Trophoblast cell (in vitro differentiated cells and primary cell): ENCODE results near the gene ULK4.

Experiments
- DNase-seq, 2 donors: peaks; one replicate each; pipeline ENCODE4 v3.0.0-alpha.2; 2016
- H2AFZ ChIP-seq: 2 replicates; pipeline ENCODE4 v1.6.1; 2013; ENCODE audit warnings: low read length, moderate library complexity, mild to moderate bottlenecking; ENCODE audit not compliant: insufficient read depth, poor library complexity
- H2AK5ac ChIP-seq: 2 replicates; pipeline ENCODE4 v1.6.1; 2013; ENCODE audit warnings: mild to moderate bottlenecking, low read length
- H2BK120ac ChIP-seq: 2 replicates; pipeline ENCODE4 v1.6.1; 2013; ENCODE audit warnings: low read length, mild to moderate bottlenecking, moderate library complexity; ENCODE audit not compliant: insufficient read depth, poor library complexity
- H2BK12ac ChIP-seq: 2 replicates; pipeline ENCODE4 v1.6.1; 2013; ENCODE audit warnings: mild to moderate bottlenecking, low read length, moderate library complexity
- H2BK5ac ChIP-seq: 2 replicates; pipeline ENCODE4 v1.6.1; 2013; ENCODE audit warnings: low read length, low read depth, moderate library complexity, mild to moderate bottlenecking; ENCODE audit not compliant: poor library complexity
- H3K14ac ChIP-seq: 2 replicates; pipeline ENCODE4 v1.6.1; 2013; ENCODE audit warnings: mild to moderate bottlenecking, low read length
- H3K18ac ChIP-seq: 2 replicates; pipeline ENCODE4 v1.6.1; 2013; ENCODE audit warnings: mild to moderate bottlenecking, low read length
- H3K23ac ChIP-seq: 2 replicates; pipeline ENCODE4 v1.6.1; 2013; ENCODE audit warnings: low read length
- H3K27ac ChIP-seq: 2 replicates; pipeline ENCODE4 v1.5.1; 2013; ENCODE audit warnings: low read depth, mild to moderate bottlenecking, inconsistent platforms, low read length, moderate library complexity
- H3K27me3 ChIP-seq: 2 replicates; pipeline ENCODE4 v1.6.1; 2013; ENCODE audit warnings: inconsistent platforms, mild to moderate bottlenecking, low read length, moderate library complexity; ENCODE audit not compliant: insufficient read depth
- H3K36me3 ChIP-seq, 2 experiments: 1 replicate in 1 of 2; 2 replicates in 1 of 2; pipeline ENCODE4 v1.6.1; 2013; ENCODE audit warnings: low read length in 2 of 2, mild to moderate bottlenecking in 2 of 2, moderate library complexity in 1 of 2; ENCODE audit not compliant: insufficient read depth in 2 of 2, control insufficient read depth in 1 of 2
- H3K4ac ChIP-seq: 2 replicates; pipeline ENCODE4 v1.6.1; 2013; ENCODE audit warnings: low read depth, mild to moderate bottlenecking, low read length, moderate library complexity
- H3K4me1 ChIP-seq, 2 experiments: 1 replicate in 1 of 2; 2 replicates in 1 of 2; pipeline ENCODE4 v1.6.1; 2013; ENCODE audit warnings: low read length in 2 of 2, mild to moderate bottlenecking in 2 of 2, moderate library complexity in 1 of 2; ENCODE audit not compliant: insufficient read depth in 2 of 2, control insufficient read depth in 1 of 2
- H3K4me2 ChIP-seq: 2 replicates; pipeline ENCODE4 v1.6.1; 2013; ENCODE audit warnings: inconsistent platforms, mild to moderate bottlenecking, low read length, moderate library complexity
- H3K4me3 ChIP-seq: 2 replicates; pipeline ENCODE4 v1.5.1; 2013; ENCODE audit warnings: mild to moderate bottlenecking, low read depth, low read length, inconsistent platforms
- H3K79me1 ChIP-seq: one replicate; pipeline ENCODE4 v1.6.1; 2013; ENCODE audit warnings: low read length
- H3K79me2 ChIP-seq: 2 replicates; pipeline ENCODE4 v1.6.1; 2013; ENCODE audit warnings: low read length, mild to moderate bottlenecking; ENCODE audit not compliant: control insufficient read depth, insufficient read depth, poor library complexity
- H3K9ac ChIP-seq: 2 replicates; pipeline ENCODE4 v1.6.1; 2013; ENCODE audit warnings: mild to moderate bottlenecking, low read length
- H3K9me3 ChIP-seq: 2 replicates; pipeline ENCODE4 v1.6.1; 2013; ENCODE audit warnings: low read depth, mild to moderate bottlenecking, control low read depth, inconsistent platforms, low read length; ENCODE audit not compliant: insufficient read depth
- H4K12ac ChIP-seq: 2 replicates; pipeline ENCODE4 v1.6.1; 2013; ENCODE audit warnings: low read depth, mild to moderate bottlenecking, low read length, moderate library complexity
- H4K8ac ChIP-seq: 2 replicates; pipeline ENCODE4 v1.6.1; 2013; ENCODE audit warnings: low read depth, mild to moderate bottlenecking, low read length, moderate library complexity
- H4K91ac ChIP-seq: one replicate; pipeline ENCODE4 v1.6.1; 2013; ENCODE audit warnings: low read depth, mild to moderate bottlenecking, low read length, moderate library complexity
- WGBS: extraction: QIAGEN DNeasy Blood & Tissue Kit; methylation state at CpG from one replicate; pipeline ENCODE4 v1.1.7; 2013; ENCODE audit warnings: missing lambda C conversion rate; ENCODE audit not compliant: insufficient read length, insufficient coverage; ENCODE audit errors: extremely low coverage; 5-methylcytosine and 5-hydroxymethylcytosine counted together

Gene ULK4

DNA sequence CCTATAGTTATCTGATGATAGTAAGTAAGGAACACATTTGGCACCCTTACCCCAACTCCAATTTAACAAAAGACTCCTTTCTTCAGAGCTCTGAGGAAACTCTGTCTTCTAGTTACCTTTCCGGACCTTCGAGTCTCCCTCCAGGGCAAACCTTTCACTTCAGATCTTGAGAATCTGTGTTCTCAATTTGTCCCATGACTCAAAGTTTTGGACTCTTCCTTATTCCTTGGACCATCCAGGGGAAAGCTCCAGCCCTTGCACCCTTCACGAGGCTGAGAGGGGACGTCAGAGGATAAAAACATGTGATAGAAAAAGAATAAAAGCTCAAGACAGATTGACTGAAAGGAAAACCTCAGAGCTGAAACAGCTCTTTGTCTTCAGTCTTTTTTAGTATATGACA, 685.7 kb downstream of the ULK4 start:
- Histone ChIP-seq H2BK12ac (no peak overlapping the region), H3K36me3 (no peaks in the 10 kb centered on the region), H3K4ac (no peak overlapping the region), H3K9me3 (peaks cover 4% of the 10 kb centered on the region), H3K4me3 (no peak overlapping the region), H4K12ac (no peak overlapping the region), H3K4me1 (peaks cover 0 to 6% of the 10 kb centered on the region in 2 experiments), H3K79me1 (no peaks in the 10 kb centered on the region), H3K9ac (no peak overlapping the region), H2BK5ac (no peak overlapping the region), H2BK120ac (no peak overlapping the region), H3K27ac (no peak overlapping the region), H4K8ac (no peak overlapping the region), H3K27me3 (no peaks in the 10 kb centered on the region), H3K79me2 (no peaks in the 10 kb centered on the region), H2AFZ (no peak overlapping the region), H3K4me2 (no peak overlapping the region), H3K14ac (no peak overlapping the region), H3K18ac (no peak overlapping the region), H2AK5ac (no peak overlapping the region), H4K91ac (no peak overlapping the region), H3K23ac (no peak overlapping the region)
- DNase-seq, result peak in 1 of 2 donors; percentile 46
- WGBS, result no CpG with 5 or more reads among the region's 4 CpGs

- Histone ChIP-seq H3K4me1 (peaks cover 0 to 6% of the 10 kb centered on the region in 2 experiments), H3K4me3 (no peak overlapping the region), H3K9me3 (peaks cover 4% of the 10 kb centered on the region)
Measured at GRCh38 chr3:41274944-41275668, 686.8 kb downstream of the ULK4 start.

GRCh38 chr3:41272667-41273066, 689.2 kb downstream of the ULK4 start:
- Histone ChIP-seq H3K9ac (no peak overlapping the region), H3K18ac (no peak overlapping the region), H4K12ac (no peak overlapping the region), H3K4me3 (no peak overlapping the region), H3K27me3 (no peaks in the 10 kb centered on the region), H3K4me1 (peaks cover 0 to 9% of the 10 kb centered on the region in 2 experiments), H2BK12ac (no peak overlapping the region), H3K27ac (no peak overlapping the region), H3K23ac (no peak overlapping the region), H3K79me2 (no peaks in the 10 kb centered on the region), H4K8ac (no peak overlapping the region), H2AK5ac (no peak overlapping the region), H3K4me2 (no peak overlapping the region), H4K91ac (no peak overlapping the region), H2BK5ac (no peak overlapping the region), H2BK120ac (no peak overlapping the region), H2AFZ (no peak overlapping the region), H3K4ac (no peak overlapping the region), H3K14ac (no peak overlapping the region), H3K79me1 (no peaks in the 10 kb centered on the region), H3K9me3 (no peaks in the 10 kb centered on the region), H3K36me3 (no peaks in the 10 kb centered on the region)
- no peak for DNase-seq
- no CpG with 5 or more reads among the region's 1 CpG for WGBS

More at GRCh38 chr3:41274944-41275668, 686.8 kb downstream of the ULK4 start:
- Histone ChIP-seq H3K4ac (no peak overlapping the region), H3K9ac (no peak overlapping the region), H3K23ac (no peak overlapping the region), H2BK5ac (no peak overlapping the region), H3K18ac (no peak overlapping the region), H4K8ac (no peak overlapping the region), H2AFZ (no peak overlapping the region), H3K79me2 (no peaks in the 10 kb centered on the region), H3K36me3 (no peaks in the 10 kb centered on the region), H2BK12ac (no peak overlapping the region), H2BK120ac (no peak overlapping the region), H4K91ac (no peak overlapping the region), H3K27ac (peak overlapping the region; percentile 34), H3K27me3 (no peaks in the 10 kb centered on the region), H3K14ac (no peak overlapping the region), H3K4me2 (no peak overlapping the region), H2AK5ac (no peak overlapping the region), H3K79me1 (no peaks in the 10 kb centered on the region), H4K12ac (no peak overlapping the region)
- peak; percentile 16 to 38 for DNase-seq

DNA sequence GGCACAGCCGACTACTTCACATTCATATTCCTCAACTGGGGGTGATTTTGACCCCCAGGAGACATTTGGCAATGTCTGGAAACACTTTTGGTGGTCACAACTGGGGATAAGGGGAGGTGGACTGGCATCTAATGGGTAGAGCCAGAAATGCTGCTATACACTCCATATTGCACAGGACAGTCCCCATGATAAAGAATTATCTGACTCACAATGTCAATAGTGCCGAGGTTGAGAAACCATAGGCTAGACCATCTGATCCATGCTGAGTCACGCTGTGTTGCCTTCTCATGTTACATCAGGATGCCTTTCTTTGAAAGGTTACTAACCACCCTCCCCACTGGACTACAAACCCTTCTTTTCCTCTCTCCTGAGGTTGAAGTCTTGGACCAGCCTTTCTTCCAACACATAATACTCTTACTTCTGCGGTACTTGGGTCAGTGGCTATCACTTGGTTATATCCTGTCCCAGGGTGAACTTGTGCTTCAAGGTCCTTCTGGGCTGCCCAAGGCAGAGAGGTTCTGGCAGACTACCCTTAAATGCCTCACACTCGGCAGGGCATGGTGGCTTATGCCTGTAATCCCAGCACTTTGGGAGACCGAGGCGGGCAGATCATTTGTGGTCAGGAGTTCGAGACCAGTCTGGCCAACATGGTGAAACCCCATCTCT, 693.8 kb downstream of the ULK4 start:
- H3K27ac ChIP-seq, result no peak overlapping the region
- H3K9ac ChIP-seq, result no peak overlapping the region
- H2BK120ac ChIP-seq, result no peak overlapping the region
- no peak overlapping the region for H3K14ac ChIP-seq
- no peak overlapping the region for H2AFZ ChIP-seq
- no peak overlapping the region for H2AK5ac ChIP-seq
- H4K12ac ChIP-seq, result no peak overlapping the region
- H3K79me2 ChIP-seq, result no peaks in the 10 kb centered on the region
- H2BK5ac ChIP-seq, result no peak overlapping the region
- H3K4me3 ChIP-seq, result no peak overlapping the region
- no peaks in the 10 kb centered on the region for H3K9me3 ChIP-seq
- H3K4me1 ChIP-seq, result peaks cover 0 to 6% of the 10 kb centered on the region in 2 experiments
- DNase-seq, result peak; percentile 29 to 48
- WGBS, result no CpG with 5 or more reads among the region's 8 CpGs
- no peaks in the 10 kb centered on the region for H3K27me3 ChIP-seq
- H3K18ac ChIP-seq, result no peak overlapping the region
- no peak overlapping the region for H3K23ac ChIP-seq
- H3K4ac ChIP-seq, result no peak overlapping the region
- no peaks in the 10 kb centered on the region for H3K36me3 ChIP-seq
- no peak overlapping the region for H3K4me2 ChIP-seq
- H4K8ac ChIP-seq, result no peak overlapping the region
- H2BK12ac ChIP-seq, result no peak overlapping the region
- no peaks in the 10 kb centered on the region for H3K79me1 ChIP-seq
- H4K91ac ChIP-seq, result no peak overlapping the region
